GM12874 (cell line): Measurements from ENCODE around the gene PRPF6.

Experiments
- TF ChIP-seq, protein P1 (sequence below): IDR thresholded peaks from 2 replicates; pipeline ENCODE4 v1.5.1; 2011; ENCODE audit warnings: low read depth, mild to moderate bottlenecking, control low read depth, low read length, moderate library complexity; ENCODE audit not compliant: insufficient read depth

Gene PRPF6

DNA sequence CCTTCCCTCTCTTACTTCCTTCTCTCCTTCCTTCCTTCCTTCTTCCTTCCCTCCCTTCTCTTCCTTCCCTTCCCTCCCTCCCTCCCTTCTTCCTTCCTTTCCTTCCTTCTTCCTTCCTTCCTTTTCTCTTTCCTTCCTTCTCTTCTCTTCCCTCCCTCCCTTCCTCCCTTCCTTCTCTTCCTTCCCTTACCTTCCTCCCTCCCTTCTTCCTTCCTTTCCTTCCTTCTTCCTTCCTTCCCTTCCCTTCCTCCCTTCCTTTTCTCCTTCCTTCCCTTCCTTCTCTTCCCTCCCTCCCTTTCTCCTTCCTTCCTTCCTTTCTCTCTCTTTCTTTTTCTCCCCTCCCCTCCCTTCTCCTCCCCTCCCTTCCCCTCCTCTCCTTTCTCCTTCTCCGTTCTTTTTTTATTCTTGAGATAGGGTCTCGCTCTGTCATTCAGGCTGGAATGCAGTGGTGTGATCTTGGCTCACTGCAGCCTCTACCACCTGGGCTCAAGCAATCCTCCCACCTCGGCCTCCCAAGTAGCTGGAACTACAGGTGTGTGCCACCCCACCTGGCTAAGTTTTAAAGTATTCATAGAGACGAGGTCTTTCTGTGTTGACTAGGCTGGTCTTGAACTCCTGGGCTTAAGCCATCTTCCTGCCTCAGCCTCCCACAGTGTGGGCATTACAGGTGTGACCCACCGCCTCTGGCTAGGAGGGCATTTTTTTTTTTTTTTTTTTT is 10.1 kb upstream of the PRPF6 start:
- TF ChIP-seq, protein P1, sequence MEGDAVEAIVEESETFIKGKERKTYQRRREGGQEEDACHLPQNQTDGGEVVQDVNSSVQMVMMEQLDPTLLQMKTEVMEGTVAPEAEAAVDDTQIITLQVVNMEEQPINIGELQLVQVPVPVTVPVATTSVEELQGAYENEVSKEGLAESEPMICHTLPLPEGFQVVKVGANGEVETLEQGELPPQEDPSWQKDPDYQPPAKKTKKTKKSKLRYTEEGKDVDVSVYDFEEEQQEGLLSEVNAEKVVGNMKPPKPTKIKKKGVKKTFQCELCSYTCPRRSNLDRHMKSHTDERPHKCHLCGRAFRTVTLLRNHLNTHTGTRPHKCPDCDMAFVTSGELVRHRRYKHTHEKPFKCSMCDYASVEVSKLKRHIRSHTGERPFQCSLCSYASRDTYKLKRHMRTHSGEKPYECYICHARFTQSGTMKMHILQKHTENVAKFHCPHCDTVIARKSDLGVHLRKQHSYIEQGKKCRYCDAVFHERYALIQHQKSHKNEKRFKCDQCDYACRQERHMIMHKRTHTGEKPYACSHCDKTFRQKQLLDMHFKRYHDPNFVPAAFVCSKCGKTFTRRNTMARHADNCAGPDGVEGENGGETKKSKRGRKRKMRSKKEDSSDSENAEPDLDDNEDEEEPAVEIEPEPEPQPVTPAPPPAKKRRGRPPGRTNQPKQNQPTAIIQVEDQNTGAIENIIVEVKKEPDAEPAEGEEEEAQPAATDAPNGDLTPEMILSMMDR = no peak

DNA sequence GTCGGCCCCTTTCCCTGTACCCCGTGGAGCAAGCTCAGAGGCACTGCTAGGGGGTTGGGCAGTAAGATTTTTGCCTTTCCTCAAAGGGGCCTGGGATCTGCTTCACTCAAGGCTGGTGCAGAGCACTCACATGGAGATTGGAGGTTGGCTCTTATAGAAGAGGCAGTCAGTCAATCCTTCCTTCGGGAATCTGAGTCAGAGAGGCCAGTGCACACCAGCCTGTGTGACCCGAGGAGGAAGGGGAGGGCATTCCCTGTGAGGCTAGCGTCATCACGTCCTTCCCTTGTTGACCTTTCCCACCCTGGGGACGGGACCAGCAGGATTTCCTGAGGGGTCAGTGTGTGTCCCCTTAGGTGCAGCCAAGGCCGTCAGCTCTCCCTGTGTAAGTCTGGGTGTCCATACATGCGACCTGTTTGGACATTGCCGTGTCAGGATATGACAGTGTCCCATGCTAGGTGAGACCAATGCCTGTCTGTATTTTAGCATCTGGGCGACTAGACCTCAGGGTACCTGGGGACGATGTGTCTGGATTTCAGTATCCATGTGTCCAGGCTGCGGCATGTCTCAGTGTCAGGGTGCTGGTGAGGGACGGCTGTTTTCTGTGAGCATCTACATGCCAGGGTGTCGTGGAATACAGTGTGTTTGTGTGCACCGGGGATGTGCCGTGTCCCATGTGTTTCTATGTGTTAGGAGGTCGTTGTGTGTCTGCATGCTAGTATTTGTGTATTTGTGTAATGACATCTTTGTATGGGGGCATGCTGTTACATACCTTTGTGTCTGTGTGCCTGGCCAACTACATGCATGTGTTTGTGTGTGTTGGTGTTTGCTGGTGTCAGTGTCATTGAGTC is 8.4 kb upstream of the PRPF6 start:
- TF ChIP-seq, protein P1 = no peak

DNA sequence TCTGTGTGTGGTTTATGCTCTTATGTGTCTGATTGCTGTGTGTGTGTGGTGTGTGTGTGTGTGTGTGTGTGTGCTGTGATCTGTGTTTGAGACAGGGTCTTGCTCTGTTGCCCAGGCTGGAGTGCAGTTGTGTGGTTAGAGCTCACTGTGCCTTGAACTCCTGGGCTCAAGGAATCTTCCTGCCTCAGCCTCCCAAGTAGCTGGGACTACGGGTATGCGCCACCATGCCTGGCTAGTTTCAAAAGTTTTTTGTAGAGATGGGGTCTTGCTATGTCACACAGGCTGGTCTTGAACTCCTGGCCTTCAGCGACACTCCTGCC is 7.8 kb upstream of the PRPF6 start:
- TF ChIP-seq, protein P1 = no peak

DNA sequence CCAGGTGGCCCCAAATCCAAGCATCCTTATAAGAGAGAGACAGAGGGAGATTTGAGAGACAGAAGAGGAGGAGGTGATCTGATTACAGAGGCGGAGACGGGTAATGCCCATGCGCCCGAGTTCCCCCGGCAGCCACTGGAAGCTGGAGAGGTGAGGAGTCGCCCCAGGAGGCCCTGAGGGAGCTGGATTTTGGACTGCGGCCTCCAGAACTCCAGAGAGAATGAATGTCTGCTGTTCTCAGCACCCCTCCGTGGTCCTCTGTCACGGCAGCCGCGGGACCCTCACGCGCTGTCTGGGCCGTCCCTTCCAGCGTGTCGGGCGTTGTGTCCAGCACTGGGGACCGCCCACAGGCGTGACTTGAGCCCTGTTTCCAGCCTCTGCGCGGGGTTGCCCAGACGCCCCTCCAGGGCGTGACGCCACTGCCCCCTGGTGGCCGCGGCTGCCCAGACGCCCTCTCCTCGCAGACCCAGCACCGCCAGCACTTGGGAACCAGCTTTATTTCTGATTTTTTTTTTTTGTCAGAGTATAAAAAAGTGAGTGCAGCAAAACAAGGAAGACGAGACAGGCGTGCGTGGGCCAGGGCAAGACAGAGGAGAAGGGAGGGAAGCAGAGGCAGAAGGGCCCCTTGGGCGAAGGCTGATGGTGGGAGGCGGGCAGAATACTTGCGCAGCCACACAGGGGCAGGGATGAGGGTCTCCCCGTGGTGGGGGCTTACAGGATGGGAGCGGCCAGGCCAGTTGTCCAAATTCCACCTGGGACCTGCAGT is 7.1 kb upstream of the PRPF6 start:
- TF ChIP-seq, protein P1 = peak; percentile 97

DNA sequence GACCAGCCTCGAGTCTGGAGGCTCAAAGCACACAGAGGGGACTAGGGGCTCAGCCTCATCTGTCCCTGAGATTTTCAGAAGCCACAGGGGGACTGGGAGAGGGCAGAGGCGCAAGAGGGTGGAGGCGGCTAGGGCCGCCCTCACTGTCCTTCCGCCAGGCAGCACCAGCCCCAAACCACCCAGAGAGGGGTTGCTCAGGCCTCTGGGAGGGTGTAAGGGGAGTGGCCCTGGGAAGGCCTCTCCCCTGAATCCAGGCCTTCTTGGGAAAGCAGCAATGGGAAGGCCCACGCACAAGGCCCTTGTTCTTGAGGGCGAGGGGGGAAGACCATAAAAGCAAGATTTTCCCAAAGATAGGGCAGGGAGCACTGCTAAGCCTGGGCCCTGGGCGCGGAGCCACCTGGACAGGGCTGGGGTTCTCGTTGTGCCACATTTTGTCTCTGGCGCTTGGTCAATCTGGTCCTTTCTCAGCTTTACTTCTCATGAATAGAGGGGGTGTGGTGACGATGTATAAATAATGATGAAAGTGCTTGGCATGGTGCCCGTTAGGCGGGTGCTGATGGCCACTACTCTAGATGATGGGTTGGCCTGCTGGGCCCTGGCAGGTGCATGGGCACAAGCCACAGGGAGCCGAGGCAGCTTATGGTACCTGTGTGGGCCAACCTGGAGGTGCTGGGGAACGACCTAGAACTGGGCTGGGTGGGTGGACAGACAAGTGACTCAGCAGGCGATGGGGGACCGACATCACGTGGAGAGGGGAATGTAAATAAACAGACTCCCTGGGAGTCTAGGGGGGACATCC is 6.3 kb upstream of the PRPF6 start:
- TF ChIP-seq, protein P1 = no peak

DNA sequence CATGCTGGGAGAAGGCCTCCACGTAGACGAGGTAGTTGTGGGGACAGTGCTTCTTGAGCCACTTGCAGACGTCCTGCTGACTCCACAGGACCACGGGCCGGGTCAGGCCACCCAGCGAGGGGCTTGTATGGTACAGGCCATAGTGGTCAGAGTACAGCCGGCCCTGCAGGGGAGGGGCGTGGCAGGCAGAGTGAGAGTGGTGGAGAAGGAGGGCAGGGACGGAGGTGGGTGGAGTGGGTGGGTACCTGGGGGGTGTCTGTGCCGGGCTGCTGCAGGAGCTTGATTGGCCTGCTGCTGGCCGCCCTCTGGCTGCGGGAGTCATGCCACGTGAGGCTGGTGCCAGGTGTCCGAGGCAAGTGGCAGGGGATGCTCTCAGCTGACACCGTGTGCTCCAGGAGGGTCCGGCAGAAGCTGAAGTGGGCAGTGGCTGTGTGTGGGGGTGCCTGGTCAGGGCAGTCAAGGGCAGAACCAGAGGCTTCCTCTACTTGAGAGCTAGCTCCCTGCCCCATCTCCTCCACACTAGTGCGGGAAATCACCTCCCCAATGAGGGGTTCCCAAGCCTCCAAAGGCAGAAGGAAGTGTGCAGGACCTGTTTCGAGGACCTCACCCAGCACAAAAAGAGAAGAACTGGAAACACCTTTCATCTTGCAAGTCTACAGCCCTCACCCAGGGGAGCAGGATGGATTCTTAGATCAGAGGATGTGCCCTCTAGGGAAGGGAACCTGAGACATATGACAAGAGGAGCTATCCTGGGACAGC is 3.8 kb upstream of the PRPF6 start:
- TF ChIP-seq, protein P1 = no peak
